HG03558 (cell line): ENCODE results near the gene TMEM184B.

ENCODE experiments used
- ATAC-seq: cut with Tn5 transposase; IDR thresholded peaks from one replicate; pipeline ENCODE4 v1.9.1; 2021; ENCODE audit warnings: moderate number of reproducible peaks; ENCODE audit not compliant: unreplicated experiment; ENCODE audit errors: extremely low read depth

Gene TMEM184B

DNA sequence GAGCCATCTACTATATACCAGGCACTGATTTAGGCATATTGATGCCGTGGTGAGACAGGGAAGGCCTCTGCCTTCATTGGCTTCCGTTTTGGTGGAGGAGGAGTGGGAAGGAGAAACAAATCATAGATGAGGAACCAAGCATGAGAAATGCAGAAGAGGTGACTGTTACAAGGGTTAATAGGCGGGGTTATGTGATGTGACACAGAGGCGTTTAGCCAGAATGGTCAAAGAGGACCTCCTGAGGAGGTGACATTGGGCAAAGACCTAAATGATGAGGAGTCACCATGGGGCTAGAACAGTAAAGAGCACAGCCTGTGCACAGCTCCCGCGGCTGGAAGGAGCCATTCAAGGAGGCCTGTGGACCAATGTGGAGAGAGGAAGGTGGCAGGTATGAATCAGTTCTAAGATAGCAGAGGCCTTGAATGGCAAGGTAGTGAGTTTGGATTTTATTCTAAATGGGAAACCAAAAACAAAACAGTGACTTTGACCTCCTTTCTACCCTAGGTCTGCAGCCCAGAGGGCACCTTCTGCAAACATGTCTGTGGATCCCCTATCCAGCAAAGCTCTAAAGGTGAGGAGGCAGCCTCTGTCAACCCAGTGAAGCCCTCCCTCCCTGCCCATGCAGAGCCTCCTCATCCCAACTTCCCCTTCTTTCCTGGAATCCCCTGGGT lies 59.4 kb downstream of the TMEM184B start:
- no peak for ATAC-seq

DNA sequence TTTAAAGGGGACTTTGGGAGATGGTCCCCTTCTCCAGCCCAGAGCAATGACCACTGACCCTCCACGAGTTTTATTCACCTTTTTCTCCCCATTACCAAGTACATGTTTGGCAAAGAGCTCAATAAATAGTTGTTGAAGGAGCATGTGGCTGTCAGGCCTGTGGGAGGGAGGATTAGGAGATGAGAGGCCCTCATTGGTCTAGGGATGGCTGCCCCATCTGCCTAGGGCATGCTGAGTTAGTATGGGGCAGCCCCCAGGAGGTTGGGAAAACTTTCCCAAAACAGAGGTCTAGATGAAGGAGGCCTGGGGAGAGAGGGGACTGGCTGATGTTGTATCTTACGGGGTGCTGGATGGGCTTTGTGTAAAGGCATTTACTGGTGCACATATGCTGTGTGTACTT lies 60.4 kb downstream of the TMEM184B start:
- no peak for ATAC-seq

DNA sequence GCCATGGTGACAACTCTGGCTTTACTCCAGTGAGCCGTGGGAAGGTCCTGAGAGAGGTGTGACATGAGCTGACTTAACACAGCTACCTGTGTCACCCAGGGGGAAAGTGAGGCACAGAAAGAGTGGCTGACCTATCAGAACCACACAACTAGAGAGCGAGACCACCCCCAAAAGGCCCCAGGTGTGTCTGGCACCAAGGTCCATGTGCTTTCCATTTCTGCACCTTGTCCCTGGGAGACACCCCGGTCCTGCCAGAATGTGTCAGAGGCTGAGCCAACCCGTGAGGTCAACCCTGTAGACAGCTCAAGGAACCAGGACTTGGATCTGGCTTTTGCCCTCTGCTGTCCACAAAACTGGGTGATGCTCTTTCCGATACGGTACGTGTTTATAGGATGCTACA lies 61.3 kb downstream of the TMEM184B start:
- ATAC-seq = no peak

DNA sequence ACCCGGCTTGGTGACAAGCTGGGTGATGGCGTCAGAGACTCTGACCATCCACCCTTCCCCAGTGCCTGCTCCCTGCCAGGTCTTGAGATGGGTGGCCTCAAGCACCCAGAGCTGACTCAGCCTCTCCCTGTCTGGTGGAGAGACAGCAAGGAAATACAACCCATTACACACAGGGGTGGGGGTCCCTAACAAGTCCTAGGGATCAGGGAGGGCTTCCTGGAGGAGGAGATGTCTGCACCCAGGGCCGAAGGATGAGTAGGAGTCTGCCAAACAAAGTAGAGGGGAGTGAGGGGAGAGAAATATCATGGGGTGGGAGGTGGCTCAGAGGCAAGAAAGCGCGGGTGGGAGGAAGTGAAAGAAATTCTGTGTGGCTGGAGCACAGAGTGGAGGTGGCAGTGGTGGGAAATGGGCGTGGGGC lies 64.2 kb downstream of the TMEM184B start:
- no peak for ATAC-seq

DNA sequence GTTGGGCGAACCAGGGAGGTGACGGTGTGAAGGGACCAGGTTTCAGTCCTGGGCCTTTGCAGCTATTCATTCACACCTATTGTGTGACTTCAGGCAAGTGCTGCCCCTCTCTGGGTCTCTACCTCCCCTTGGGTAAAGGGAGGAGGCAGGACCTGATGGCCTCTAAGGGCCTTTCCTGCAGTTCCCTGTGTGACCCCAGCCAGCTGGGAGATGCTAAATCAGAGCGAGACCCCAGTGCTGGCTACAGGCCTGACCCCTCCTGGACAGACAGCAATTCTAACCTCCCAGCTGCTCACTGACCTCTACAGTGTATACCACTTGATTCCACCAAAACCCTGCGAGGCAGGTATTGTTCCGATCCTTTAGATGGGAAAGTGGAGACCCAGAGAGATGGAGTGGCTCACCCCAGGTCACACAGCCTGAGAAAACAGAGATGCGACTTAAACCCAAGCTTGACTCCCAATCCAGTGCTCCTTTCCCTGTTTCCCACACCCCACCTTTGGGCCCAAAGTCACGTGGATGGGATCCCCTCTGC lies 64.8 kb downstream of the TMEM184B start:
- ATAC-seq = no peak

DNA sequence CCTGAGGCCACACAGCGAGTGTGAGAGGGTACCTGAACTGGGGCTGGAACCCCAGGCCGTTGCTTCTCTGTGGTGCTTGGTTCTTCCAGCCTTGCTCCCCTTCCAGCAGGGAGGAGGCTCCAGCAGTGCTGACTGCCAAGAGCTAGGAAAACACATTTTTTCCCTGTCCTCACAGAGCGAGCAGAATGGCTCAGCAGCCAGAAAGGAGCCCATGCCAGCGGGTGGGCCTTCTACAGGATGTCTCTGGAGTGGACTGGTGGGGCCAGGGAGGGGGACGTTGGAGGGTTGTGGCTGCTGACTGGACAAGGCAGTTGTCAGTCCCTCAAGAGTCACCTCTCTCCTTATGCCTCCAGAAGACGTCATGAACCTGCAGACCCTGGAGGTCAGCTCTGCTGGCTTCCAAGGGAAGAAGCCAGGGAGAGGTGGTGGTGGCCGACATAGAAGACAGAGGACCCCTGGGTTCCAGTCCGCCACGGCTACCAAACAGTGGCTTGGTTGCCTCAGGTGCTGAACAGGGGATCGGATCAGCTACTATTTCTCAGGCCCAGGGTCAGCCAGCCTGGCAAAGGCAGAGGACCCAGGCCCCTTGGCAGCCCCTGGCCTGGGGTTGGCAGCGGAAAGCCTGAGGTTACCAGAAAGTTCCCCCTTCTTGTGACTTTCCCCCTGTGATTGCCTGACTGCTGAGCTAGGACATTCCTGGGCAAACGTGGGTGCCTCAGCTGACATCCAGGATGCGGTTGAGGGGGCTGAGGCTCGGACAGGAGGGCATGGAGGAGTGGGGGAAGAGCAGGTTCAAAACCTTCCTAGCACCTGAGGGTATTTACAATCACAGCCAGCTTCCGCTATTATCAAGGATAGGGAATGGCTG lies 67.3 kb downstream of the TMEM184B start:
- no peak for ATAC-seq

DNA sequence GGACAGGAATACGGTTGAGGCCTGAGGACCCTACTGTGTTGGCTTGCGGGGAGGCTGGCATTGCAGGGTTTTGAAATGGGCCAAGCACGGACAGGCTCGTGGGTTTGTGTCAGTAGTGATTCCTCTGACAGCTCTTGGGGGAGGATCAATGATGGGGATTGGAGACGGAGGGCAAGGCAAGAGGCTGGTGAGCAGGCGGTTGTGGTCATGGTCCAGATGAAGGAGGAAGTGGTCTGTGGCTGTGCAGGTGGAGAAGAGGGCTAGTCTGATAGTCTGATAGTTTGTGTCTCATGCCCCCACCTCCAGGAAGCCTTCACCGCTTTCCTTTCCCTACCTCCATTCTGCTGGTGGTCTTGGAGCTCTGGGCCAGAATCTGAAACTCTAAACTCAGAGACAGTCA lies 68.0 kb downstream of the TMEM184B start:
- no peak for ATAC-seq

- no peak for ATAC-seq
Observed at GRCh38 chr22:38203855-38204514, 68.8 kb downstream of the TMEM184B start.

GRCh38 chr22:38203090-38203810 lies 69.6 kb downstream of the TMEM184B start:
- no peak for ATAC-seq

- no peak for ATAC-seq
Observed at GRCh38 chr22:38202437-38203089, 70.2 kb downstream of the TMEM184B start.

DNA sequence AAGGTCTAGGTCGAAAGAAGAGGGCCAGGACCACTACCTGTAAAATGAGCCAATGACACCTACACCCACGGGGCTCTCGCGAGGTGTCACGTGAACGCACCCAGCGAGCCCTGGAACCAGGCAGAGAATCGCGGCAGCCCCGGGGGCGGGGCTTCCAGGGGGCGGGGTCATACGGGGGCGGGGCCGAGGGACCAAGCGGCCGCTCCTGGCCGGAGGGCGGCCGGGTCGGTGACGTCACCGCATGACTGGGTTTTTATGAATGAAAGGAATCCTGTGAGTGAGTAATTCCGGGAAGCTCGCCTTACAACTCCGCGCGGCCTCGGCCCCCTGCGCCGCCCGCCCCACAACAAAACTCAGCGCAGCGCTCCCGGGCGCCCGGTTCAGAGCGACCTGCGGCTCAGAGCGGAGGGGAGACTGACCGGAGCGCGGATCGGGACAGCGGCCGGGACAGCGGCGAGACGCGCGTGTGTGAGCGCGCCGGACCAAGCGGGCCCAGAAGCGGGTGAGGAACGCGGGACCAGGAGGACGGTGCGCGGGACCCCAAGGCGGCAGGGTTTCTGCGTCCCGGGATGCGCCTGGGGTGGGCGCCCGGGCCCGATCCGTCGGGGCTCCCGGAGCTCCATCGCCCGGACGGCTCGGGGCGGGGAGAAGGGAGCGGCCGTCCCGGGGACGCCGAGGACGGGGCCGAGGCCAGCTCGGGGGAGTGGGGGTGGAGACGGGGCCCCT lies 70.9 kb downstream of the TMEM184B start, which contains the start of gene MAFF:
MAFF (plus strand) TSS at position 284 of the 726 bp plus-strand sequence. CDS start 11,860 bp downstream, outside the sequence.
- ATAC-seq = no peak

GRCh38 chr22:38201371-38201710 lies 71.5 kb downstream of the TMEM184B start:
- ATAC-seq = no peak

DNA sequence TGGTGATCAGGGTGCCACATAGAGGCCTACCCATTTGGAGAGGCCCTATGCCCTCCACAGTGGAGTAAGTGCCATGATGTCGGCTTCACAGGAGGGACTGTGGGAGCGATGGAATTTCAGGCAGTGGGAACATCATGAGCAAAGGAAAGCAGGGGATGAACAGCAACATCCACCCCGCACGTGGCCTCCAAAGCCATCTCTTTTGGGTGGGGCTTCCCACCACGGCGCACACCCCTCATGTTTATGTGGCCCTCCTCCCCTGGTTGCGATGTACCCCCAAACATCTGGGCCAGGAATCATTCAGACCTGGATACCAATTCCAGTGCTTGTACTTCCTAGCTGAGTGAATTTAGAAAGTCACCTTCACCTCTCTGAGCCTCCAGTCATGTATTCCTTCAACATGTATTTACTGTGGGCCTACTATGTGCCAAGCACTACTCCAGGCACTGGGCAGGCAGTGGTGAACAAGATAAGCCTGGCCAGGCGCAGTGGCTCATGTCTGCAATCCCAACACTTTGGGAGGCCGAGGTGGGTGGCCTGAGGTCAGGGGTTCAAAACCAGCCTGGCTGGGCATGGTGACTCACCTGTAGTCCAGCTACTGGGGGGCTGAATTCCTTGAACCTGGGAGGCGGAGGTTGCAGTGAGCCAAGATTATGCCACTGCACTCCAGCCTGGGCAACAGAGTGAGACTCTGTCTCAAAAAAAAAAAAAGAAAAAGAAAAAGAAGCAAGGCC lies 72.8 kb downstream of the TMEM184B start:
- no peak for ATAC-seq

GRCh38 chr22:38196791-38197419 lies 75.9 kb downstream of the TMEM184B start:
- no peak for ATAC-seq

- ATAC-seq = no peak
Observed at GRCh38 chr22:38193580-38193979, 79.2 kb downstream of the TMEM184B start.

- no peak for ATAC-seq
Observed at GRCh38 chr22:38192475-38192863, 80.3 kb downstream of the TMEM184B start.

DNA sequence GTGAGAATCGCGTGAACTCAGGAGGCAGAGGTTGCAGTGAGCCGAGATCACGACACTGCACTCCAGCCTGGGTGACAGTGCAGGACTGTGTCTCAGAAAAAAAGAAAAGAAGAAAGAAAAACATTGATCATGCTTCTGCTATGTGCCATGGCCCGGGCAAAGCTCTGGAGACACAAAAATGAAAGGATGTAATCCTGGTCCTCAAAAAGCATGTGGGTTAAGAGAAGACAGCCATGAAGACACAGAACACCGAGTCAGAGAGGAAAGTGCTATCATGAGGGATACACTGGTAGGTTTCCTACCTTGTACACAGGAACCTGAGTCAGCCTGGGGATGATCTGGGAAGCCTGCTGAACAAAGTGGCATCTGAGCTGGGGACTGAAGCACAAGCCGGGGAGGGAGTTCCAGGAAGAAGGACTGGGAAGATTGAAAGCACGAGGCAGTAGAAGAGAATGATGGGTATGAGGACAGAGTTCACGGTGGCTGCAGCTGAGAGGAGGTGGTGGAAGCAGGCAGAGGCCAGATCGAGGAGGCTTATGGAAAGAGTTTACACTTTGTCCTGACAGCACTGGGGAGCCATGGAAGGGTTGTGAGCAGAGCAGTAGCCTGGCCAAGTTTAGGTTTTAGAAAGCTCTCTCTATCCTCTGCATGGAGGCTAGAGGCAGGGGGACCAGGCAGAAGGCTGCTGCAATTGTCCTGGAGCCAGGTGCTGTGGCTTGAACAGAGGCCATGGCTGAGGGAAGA lies 80.9 kb downstream of the TMEM184B start:
- ATAC-seq = no peak
